Ishikawa (cell line): Measurements from ENCODE around the gene LMO2.

Experiments used
- CEBPB ChIP-seq: IDR thresholded peaks from 2 replicates; pipeline ENCODE4 v1.6.1; 2012
- CREB1 ChIP-seq: IDR thresholded peaks from 2 replicates; pipeline ENCODE4 v1.6.1; 2012; ENCODE audit warnings: low read depth
- EGR1 ChIP-seq: IDR thresholded peaks from 2 replicates; pipeline ENCODE4 v1.6.1; 2012
- EP300 ChIP-seq: IDR thresholded peaks from 2 replicates; pipeline ENCODE4 v1.6.1; 2012; ENCODE audit warnings: borderline replicate concordance
- MAX ChIP-seq: IDR thresholded peaks from 2 replicates; pipeline ENCODE4 v1.6.1; 2012
- TCF12 ChIP-seq: IDR thresholded peaks from 2 replicates; pipeline ENCODE4 v1.6.1; 2012; ENCODE audit warnings: low read depth
- TEAD4 ChIP-seq: IDR thresholded peaks from 2 replicates; pipeline ENCODE4 v1.6.1; 2012
- USF1 ChIP-seq: IDR thresholded peaks from 2 replicates; pipeline ENCODE4 v1.6.1; 2012

- TF ChIP-seq CREB1 = no peak
- TF ChIP-seq EGR1 = no peak
- TF ChIP-seq TEAD4 = no peak
- TF ChIP-seq CEBPB = no peak
- no peak for TF ChIP-seq MAX
- TF ChIP-seq TCF12 = no peak
- no peak for TF ChIP-seq EP300
- no peak for TF ChIP-seq USF1
Observed at GRCh38 chr11:33891714-33892327, at the start of gene LMO2.
